Right kidney (tissue), 9 donors: ENCODE data around the gene BRAF.
A peak's percentile ranks its signal among the peaks of the same experiment; 100 is the strongest.
"Not testable (repeated sequence)": the region's sequence is repeated elsewhere in the genome, so short reads cannot be mapped to it uniquely, and the experiment has no call there.

ENCODE experiments used
- DNase-seq: peaks from one replicate; pipeline ENCODE4 v3.0.0-alpha.2; 2016
- long read RNA-seq, 8 donors: transcript quantifications; one replicate each; lab custom pipeline, GENCODE V29; 2026

The BRAF gene
- long read RNA-seq, donor 1, full-length matches to known transcripts: 4 of 4 reads
- long read RNA-seq, donor 1, partial matches to known transcripts: 0 of 4 reads
- long read RNA-seq, donor 1, other reads (novel, unspliced or antisense): 0 of 4 reads
- long read RNA-seq, donor 2, full-length matches to known transcripts: 4 of 4 reads
- long read RNA-seq, donor 2, partial matches to known transcripts: 0 of 4 reads
- long read RNA-seq, donor 2, other reads (novel, unspliced or antisense): 0 of 4 reads
- long read RNA-seq, donor 3, partial matches to known transcripts: 0 of 1 reads
- long read RNA-seq, donor 3, other reads (novel, unspliced or antisense): 0 of 1 reads
- long read RNA-seq, donor 4, partial matches to known transcripts: 0 of 4 reads
- long read RNA-seq, donor 4, other reads (novel, unspliced or antisense): 0 of 4 reads
- long read RNA-seq, donor 5, full-length matches to known transcripts: 5 of 5 reads
- long read RNA-seq, donor 5, partial matches to known transcripts: 0 of 5 reads
- long read RNA-seq, donor 5, other reads (novel, unspliced or antisense): 0 of 5 reads
- long read RNA-seq, donor 6, full-length matches to known transcripts: 6 of 6 reads
- long read RNA-seq, donor 6, partial matches to known transcripts: 0 of 6 reads
- long read RNA-seq, donor 6, other reads (novel, unspliced or antisense): 0 of 6 reads
- long read RNA-seq, donor 7, full-length matches to known transcripts: 5 of 5 reads
- long read RNA-seq, donor 7, partial matches to known transcripts: 0 of 5 reads
- long read RNA-seq, donor 7, other reads (novel, unspliced or antisense): 0 of 5 reads
- long read RNA-seq, donor 8, full-length matches to known transcripts: 5 of 5 reads
- long read RNA-seq, donor 8, partial matches to known transcripts: 0 of 5 reads
- long read RNA-seq, donor 8, other reads (novel, unspliced or antisense): 0 of 5 reads

DNA sequence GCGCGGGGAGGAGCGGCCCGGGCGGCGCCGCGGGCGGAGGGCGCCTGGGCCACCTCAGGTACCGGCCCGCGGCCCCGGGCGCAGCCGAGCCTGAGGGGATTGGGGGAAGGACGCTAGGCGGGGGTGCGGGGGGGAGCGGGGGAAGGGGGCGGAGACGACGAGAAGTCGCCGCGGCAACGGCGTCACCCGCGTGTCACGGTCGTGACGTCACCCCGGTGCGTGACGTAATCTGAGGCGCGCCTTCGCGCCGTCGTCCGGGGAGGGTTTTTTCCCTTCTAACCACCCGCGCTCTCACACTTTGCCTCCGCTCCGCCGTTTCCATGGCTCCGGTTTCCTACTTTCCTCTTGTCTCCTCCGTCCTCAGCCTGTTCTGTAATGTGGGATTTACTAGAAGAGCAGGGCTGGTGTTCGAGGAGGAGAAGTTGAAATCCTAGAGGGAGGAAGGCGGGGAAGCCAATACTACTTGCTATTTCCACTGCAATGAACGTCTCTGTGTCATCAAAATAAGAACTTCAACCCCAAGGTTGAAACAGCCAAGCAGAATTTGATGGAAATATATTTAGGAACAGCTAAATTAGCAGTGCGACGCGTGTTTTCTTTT, at the start of gene BRAF:
Gene BRAF, minus strand, starts transcription at position 109 of the 601 bp plus-strand sequence. CDS start 226 bp downstream, outside the sequence.
- DNase-seq: peak; percentile 89

DNA sequence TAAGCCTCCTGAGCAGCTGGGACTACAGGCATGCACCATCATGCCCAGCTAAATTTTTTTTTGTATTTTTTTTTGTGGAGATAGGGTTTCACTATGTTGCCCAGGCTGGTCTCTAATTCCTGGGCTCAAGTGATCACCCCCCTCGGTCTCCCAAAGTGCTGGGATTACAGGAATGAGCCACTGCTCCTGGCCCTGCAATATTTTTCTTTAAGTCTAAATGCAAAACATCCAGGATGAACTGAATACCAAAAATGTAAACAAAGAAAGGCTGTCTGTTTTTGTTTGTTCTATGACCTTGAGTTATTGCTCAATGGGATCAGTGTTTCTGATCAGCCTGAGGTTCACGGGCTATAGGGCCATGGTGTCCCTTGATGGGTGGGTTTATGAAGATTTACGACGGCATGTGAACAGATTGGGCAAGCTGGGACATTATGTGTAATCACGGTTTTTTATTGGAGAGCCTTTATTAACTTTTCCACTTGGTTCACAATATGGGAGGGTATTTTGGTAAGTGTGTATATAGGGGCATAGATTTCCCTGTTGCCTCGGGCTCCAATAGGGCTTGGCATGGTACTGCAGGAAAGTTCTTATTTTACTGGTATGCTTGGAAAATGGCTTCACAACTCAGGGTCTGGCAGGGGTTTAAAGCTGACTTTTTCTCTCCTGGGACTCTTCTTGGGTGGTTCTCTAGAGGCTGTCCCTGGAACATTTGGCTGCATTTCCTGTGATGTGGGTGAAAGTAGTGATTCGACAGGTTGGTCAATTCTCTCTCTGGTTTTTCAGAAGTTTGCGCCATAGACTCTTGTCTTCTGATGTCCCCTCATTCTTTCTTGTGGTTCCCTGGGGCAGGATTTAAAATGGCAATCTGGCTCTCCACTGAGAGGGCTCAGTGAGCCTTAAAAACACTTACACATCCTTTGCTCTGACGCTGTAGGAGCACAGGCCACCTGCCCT, 48.4 kb upstream of the BRAF start:
- DNase-seq: no peak

- DNase-seq: no peak
Measured at GRCh38 chr7:140972344-140972743, 47.6 kb upstream of the BRAF start.

GRCh38 chr7:140967438-140967837, 42.7 kb upstream of the BRAF start:
- no peak for DNase-seq

GRCh38 chr7:140966561-140967233, 42.0 kb upstream of the BRAF start:
- DNase-seq: no peak

- no peak for DNase-seq
Measured at GRCh38 chr7:140961117-140961516, 36.4 kb upstream of the BRAF start.

- DNase-seq: not testable (repeated sequence)
Measured at GRCh38 chr7:140956997-140957396, 32.3 kb upstream of the BRAF start.

GRCh38 chr7:140945940-140946339, 21.2 kb upstream of the BRAF start:
- no peak for DNase-seq

DNA sequence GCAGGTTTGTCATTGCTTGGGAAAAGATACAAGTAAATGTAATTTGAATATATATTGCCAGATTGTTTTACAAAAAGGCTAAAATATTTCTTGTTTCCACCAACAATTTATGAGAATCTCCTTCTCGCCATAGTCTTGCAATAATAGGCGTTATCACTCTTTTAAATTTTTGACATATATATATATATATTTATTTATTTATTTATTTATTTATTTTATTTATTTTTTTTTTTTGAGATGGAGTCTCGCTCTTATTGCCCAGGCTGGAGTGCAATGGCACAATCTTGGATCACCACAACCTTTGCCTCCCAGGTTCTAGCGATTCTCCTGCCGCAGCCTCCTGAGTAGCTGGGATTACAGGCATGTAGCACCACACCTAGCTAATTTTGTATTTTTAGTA, 17.5 kb upstream of the BRAF start:
- DNase-seq: not testable (repeated sequence)

- DNase-seq: no peak
Measured at GRCh38 chr7:140940898-140941297, 16.2 kb upstream of the BRAF start.

- DNase-seq: no peak
Measured at GRCh38 chr7:140937702-140938264, 13.1 kb upstream of the BRAF start.

DNA sequence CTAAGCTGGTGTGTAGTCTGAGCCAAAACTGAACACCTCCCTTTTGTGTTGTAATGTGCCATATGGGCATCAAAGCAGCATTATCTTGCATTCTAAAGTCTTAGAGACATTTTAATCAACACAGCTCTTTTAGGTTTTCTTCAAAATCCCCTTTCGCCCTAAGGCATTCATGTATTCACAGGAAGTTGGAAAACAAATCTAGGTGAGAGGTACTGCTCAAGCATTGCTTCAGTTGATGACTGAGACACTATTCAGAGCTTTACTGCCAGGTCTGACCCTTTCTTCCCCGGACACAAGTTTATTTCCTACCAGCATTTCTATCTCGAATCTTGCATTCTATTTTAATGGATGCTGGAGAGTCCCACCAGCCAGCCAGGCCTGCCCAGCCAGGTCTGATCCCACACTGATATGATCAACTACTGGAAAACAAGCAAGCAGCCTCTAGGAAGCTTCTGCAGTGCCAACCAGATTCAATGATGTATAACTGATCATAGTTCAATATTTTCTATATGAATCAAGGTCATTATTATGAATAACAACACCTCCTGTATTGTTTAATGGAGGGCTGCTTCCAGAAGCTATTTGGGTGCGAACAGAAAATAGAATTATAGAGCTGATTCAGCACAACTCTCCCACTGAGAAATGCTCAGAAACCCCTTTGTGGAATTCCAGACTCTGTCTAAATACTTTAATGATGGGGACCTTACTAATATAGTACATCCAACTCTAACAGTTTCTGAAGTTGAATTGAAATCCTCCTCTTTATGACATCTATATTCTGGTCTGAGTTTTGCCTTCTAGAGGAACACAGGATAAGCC, 4.0 kb upstream of the BRAF start:
- DNase-seq: no peak

DNA sequence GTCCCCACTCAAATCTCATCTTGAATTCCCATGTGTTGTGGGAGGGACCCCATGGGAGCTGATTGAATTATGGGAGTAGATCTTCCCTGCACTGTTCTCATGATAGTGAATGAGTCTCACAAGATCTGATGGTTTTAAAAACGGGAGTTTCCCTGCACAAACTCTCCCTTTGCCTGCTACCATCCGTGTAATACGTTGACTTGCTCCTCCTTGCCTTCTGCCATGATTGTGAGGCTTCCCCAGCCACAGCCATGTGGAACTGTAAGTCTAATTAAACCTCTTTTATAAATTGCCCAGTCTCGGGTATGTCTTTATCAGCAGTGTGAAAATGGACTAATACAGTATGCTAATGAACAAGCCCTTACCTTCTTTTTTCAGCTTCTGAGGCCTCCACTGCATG, 3.2 kb upstream of the BRAF start:
- not testable (repeated sequence) for DNase-seq

DNA sequence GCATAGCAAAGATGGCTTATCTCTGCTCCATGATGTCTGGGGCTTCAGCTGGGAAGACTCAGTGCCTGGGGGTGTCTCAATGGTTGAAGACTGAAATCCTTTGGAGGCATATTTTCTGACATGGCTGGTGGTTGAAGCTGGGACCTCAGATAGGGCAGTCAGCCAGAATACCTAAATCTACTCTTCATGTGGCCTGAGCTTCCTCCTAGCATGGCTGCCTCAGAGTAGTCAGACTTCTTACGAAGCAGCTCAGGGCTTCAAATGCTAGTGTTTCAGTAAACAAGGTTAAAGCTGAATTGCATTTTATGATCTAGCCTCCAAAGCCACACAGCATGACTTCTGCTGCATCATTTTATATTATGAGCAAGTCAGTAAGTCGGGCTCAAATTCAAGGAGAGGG, 2.6 kb upstream of the BRAF start:
- no peak for DNase-seq

GRCh38 chr7:140926021-140926817, 1.5 kb upstream of the BRAF start:
- DNase-seq: no peak

GRCh38 chr7:140924019-140924820, 509 bp downstream of the BRAF start:
- DNase-seq: peak; percentile 98

- peak; percentile 69 for DNase-seq
Measured at GRCh38 chr7:140923358-140924006, 1.2 kb downstream of the BRAF start.
